Subcutaneous adipose tissue (tissue), 4 donors: ENCODE data around the gene FBXO44. TPM values are rescaled to one million over a fixed set of nuclear protein-coding genes. Genes with fewer than 3 reads are reported as not detected.

Experiments used
- CTCF ChIP-seq: fragments of 450-650 bp; IDR thresholded peaks from one replicate; pipeline ENCODE4 v1.5.1; 2016; ENCODE audit warnings: low read depth, mild to moderate bottlenecking, control low read depth, antibody characterized with exemption, moderate library complexity
- total RNA-seq, 4 donors: library from RNA; depleted of rRNA; stranded (reverse); fragments of >200 nt; gene quantifications; one replicate each; pipeline ENCODE4 v1.1.0, GENCODE V29; 2016

Gene FBXO44
- total RNA-seq, 4 donors from 2014 or later = 6.2 to 13.1 (median 7.8) TPM

GRCh38 chr1:11707621-11708276 lies 53.1 kb downstream of the FBXO44 start:
- no peak for TF ChIP-seq CTCF

GRCh38 chr1:11708554-11709350 lies 54.1 kb downstream of the FBXO44 start:
- TF ChIP-seq CTCF = no peak

- no peak for TF ChIP-seq CTCF
Measured at GRCh38 chr1:11711490-11711889, 56.8 kb downstream of the FBXO44 start.

- TF ChIP-seq CTCF = no peak
Measured at GRCh38 chr1:11712285-11712684, 57.6 kb downstream of the FBXO44 start.

Other genes starting within 250 kb of the FBXO44 start
- not detected for gene DISP3, start 175.7 kb upstream of the FBXO44 start, total RNA-seq
- gene FBXO2, start 448 bp upstream of the FBXO44 start, total RNA-seq = under 1 TPM in 2 of 4 donors, not detected in 2; 0.22 to 0.51 TPM
- 10 to 100 TPM in 3 of 4 donors, 1 to 10 TPM in 1; 8.2 to 16.6 (median 13.5) TPM for gene FBXO6, start 9.3 kb downstream of the FBXO44 start, total RNA-seq
- gene MAD2L2, start 26.3 kb downstream of the FBXO44 start, total RNA-seq = 10 to 100 TPM; 20.5 to 44.5 (median 25.8) TPM
- gene DRAXIN, start 36.8 kb downstream of the FBXO44 start, total RNA-seq = under 1 TPM in 1 of 4 donors, not detected in 3; 0.17 TPM
- gene AGTRAP, start 81.3 kb downstream of the FBXO44 start, total RNA-seq = 10 to 100 TPM; 22.0 to 82.3 (median 58.3) TPM
- 1 to 10 TPM in 1 of 4 donors, under 1 TPM in 1, not detected in 2; 0.17 to 3.9 TPM for gene C1orf167, start 107.3 kb downstream of the FBXO44 start, total RNA-seq
- 10 to 100 TPM; 13.4 to 38.8 (median 27.7) TPM for gene MTHFR, start 151.1 kb downstream of the FBXO44 start, total RNA-seq
- 10 to 100 TPM; 14.4 to 21.2 (median 20.5) TPM for gene CLCN6, start 151.3 kb downstream of the FBXO44 start, total RNA-seq
- not detected for gene NPPA, start 192.9 kb downstream of the FBXO44 start, total RNA-seq
- gene NPPB, start 204.1 kb downstream of the FBXO44 start, total RNA-seq = not detected